Panc1 (cell line): ENCODE data around the gene TP53I3.

Experiments
- POLR2AphosphoS5 ChIP-seq: IDR thresholded peaks from 2 replicates; pipeline ENCODE4 v1.6.1; 2012; ENCODE audit warnings: mild to moderate bottlenecking, low read depth, low read length, moderate library complexity
- REST ChIP-seq, 2 experiments: IDR thresholded peaks; 2 replicates each; pipeline ENCODE4 v1.6.1; 2011 to 2012; ENCODE audit warnings: low read depth in 2 of 2, control low read depth in 1 of 2, low read length in 1 of 2, mild to moderate bottlenecking in 1 of 2, moderate library complexity in 1 of 2; ENCODE audit not compliant: insufficient read depth in 1 of 2
- SIN3A ChIP-seq: IDR thresholded peaks from 2 replicates; pipeline ENCODE4 v1.6.1; 2012; ENCODE audit warnings: low read depth, mild to moderate bottlenecking, low read length, moderate library complexity, borderline replicate concordance; ENCODE audit not compliant: insufficient read depth
- TF ChIP-seq, protein P1 (sequence below): fragments of 450-650 bp; IDR thresholded peaks from 2 replicates; pipeline ENCODE4 v1.5.1; 2017; ENCODE audit warnings: mild to moderate bottlenecking

DNA sequence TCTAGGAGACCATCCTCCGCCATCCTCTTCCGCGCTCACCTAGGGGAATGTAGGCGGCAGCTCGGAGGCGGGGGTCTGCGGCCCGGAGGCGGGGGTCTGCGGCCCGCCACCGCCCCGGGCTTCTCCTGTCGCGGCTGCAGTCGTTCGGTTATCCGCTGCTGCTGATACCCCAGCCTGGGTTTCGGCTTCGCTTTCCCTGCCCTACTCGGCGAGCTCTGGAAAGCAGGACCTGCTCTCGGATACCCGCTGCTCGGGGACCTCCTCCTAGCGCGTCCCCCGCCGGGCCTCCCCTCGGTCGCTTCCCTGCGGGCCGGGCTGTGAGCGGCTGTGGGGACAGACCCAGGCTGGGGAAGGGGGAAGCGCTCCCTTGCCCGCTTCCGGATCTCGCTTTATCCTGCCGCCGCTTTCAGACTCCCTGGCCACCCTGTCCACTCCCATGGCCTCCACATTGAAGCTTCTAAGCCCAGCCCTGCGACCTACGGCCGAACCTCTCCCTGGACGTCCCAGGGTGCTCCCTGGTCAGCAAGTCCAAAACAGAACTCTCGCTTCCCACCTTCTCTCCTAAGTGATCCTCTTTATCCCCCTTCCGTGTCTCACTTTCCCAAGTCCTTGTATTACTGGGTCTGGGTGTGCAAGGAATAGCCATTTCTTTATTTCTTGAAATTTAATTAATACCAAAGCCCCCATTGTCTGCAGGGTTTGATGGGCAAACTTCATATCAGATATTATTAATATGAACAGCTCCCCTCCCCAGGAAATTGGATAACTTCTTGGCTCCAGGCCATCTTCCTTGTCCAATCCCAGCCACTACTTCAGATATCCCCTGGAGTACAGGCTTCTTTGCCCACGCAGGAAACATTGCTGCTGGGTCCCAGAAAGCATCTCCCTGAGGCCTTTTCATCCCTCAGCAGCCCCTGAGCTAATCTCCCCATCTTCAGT is 34.3 kb downstream of the TP53I3 start:
- TF ChIP-seq, protein P1, sequence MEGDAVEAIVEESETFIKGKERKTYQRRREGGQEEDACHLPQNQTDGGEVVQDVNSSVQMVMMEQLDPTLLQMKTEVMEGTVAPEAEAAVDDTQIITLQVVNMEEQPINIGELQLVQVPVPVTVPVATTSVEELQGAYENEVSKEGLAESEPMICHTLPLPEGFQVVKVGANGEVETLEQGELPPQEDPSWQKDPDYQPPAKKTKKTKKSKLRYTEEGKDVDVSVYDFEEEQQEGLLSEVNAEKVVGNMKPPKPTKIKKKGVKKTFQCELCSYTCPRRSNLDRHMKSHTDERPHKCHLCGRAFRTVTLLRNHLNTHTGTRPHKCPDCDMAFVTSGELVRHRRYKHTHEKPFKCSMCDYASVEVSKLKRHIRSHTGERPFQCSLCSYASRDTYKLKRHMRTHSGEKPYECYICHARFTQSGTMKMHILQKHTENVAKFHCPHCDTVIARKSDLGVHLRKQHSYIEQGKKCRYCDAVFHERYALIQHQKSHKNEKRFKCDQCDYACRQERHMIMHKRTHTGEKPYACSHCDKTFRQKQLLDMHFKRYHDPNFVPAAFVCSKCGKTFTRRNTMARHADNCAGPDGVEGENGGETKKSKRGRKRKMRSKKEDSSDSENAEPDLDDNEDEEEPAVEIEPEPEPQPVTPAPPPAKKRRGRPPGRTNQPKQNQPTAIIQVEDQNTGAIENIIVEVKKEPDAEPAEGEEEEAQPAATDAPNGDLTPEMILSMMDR: no peak
- TF ChIP-seq SIN3A (no peak), POLR2AphosphoS5 (no peak), REST (IDR thresholded peaks at IDR 0.05; ENCODE audit: insufficient read depth in 1 of 2, low read depth in 2 of 2, low read length in 1 of 2) (no peak)
